CD4-positive, alpha-beta T cell treated with Interleukin-21 for 1 hour (primary cell): ENCODE data around the gene PMP22.

Source experiments
- DNase-seq: peaks from one replicate; pipeline ENCODE4 v3.0.0-alpha.2; 2020

Gene PMP22

DNA sequence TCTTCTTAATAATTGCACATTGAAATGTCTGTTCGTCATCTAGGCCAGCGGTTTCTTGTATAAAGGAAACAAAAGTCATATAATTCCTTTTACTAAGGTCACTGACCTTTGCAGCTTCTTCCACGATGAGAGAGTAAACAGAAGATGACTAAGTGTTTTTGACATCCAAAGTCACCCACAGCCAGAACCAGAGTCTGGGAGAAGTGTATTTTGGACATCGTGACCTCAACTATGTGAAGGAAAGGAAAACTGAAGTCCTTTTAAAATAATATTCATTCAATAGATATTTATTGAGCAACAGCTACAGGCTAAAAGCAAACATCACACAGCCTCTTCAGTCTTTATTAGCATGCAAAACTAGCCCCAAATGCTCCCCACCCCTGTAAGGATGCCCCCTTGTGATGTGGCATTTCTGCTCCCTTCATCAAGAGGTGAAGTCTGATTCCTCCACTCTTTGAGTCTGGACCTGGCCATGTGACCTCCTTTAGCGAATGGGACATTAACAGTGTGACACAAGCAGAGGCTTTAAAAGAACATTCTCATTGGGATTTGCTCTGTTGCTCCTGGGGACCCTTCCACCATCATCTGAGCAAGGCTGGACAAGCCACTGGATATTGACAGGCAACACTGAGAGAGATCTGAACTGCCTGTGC is 8.1 kb upstream of the PMP22 start:
- DNase-seq = no peak

- DNase-seq = no peak
Observed at GRCh38 chr17:15271741-15272140, 6.6 kb upstream of the PMP22 start.

DNA sequence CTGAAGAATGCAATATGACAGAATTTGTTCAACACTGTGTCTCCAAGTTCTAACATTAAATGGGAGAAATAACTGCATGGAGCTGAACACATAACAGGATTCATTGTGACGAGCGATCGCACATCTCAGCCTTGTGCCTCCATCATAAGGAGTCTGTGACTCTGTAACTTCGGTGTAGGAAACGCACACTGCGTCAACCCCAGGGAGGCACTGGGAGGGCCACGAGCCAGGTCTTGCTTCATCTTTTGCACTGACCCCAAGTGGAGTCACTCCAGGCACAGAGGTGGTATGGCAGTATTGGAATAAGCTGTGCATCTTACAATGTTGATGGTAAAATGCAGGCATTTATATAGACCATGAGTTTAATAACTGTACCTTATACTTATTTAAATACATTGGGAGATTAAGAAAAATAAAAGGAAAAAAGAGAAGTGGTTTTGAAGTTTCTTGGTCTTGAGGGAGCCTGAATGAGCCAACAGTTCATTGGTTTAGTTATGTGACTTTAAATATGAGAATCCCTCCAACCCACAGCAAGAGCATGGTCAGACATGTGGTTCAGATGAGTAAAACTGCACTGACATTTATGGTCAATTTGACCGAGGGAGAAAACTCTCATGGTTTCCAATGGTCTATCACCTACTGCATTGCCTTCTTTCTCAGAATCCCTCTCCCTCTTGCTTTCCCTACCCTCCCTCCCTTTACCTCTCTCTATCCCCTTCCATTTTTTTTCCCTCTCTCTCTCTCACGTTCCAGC is 5.7 kb upstream of the PMP22 start:
- DNase-seq = no peak

- DNase-seq = no peak
Observed at GRCh38 chr17:15269780-15270089, 4.6 kb upstream of the PMP22 start.

- DNase-seq = no peak
Observed at GRCh38 chr17:15269087-15269779, 4.1 kb upstream of the PMP22 start.

GRCh38 chr17:15268461-15268860 is 3.3 kb upstream of the PMP22 start:
- DNase-seq = no peak

GRCh38 chr17:15267996-15268395 is 2.9 kb upstream of the PMP22 start:
- no peak for DNase-seq

GRCh38 chr17:15266325-15267125 is 1.4 kb upstream of the PMP22 start:
- no peak for DNase-seq

DNA sequence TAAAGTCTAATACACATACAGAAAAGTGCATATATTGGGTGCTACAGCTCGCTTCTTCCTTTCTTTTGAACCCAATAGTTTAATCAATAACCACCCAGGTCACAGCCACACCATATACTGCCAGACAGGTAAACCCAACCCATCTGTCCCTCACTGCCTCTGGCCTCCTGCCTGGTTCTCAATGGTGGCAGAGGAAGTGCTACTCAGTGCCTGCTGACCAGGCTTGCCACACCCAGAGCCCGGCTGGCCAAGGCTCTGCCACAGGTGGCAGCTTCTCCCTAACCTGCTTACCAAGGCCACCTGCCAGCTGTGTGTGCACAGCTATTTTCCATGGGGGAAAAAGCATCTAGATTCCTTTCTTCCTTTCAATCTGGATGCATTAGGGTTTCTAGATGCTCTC is 584 bp downstream of the PMP22 start:
- DNase-seq = no peak

GRCh38 chr17:15263680-15264079 is 1.4 kb downstream of the PMP22 start:
- DNase-seq = no peak

DNA sequence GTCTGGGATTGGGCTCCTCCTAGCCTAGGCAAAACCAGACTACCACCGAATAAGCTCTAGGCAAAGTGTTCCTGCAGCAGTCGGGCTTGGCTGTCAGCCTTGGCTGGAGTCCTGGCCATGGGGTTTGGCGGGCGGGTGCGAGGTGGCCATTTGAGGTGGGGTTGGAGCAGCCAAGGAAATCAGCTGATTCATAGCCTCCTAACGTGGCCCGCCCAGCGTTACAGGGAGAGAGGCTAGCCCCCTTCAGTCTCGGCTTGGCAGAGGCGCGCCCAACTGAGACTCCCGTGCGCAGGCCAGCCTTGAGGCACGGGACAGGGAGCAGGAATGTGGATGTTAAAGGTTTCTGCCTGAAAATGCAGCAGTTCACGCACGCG is 1.9 kb downstream of the PMP22 start:
- DNase-seq = no peak

GRCh38 chr17:15262291-15263205 is 2.6 kb downstream of the PMP22 start:
- DNase-seq = no peak

GRCh38 chr17:15261802-15262290 is 3.3 kb downstream of the PMP22 start:
- no peak for DNase-seq

DNA sequence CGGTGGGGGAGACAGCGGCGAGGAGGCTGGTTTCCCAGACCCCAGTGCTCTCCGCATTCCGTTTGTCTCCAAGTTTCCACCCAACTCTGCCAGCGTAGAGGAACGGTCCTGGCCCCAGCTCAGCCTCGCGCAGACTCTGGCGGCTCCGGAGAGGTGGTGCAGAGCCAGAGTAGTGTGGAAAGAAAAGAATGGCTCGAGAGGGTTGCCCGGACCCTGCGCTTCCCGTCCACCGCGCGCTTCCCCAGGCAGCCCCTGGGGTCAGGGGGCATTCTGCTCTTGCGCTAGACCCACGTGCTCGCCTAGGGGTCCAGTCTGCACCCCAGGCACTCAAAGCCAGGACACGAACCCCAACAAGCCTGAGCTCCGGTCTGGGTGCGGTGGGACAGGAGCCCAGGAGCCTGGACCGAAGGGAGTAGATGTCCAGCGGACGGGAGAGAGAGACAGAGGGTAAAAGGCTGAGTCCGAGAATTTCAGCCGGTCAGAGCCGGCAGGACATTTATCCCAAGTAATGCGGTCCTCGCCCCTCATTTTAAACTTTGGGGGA is 3.8 kb downstream of the PMP22 start:
- DNase-seq = no peak

- DNase-seq = peak; percentile 40
Observed at GRCh38 chr17:15260376-15261257, 4.5 kb downstream of the PMP22 start.

GRCh38 chr17:15257796-15258512 is 7.2 kb downstream of the PMP22 start:
- no peak for DNase-seq

DNA sequence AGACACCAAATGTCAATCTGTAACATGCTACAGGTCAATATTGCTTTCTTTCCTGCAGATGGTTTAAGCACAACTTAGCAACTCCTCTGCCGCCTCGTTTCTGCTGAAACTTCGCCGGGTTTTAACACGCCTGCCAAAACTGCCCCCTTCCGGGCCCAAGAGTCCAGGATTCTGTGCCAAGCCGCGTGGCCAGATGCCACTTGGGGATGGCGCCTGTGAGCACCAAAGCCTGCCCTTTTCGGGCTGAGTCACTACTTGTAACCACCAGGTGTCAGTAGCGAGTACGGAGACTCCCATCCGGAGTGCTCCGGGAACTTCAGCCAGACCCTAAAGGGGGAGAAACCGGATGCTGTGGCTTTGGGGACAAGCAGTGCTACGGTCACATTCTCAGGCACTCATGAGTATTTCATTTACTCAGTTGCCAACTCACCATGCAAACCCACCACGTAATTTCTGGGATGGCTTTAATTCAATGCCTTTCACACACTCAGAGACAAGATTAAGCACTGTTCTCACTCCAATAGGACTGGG is 7.8 kb downstream of the PMP22 start:
- DNase-seq = peak; percentile 61

DNA sequence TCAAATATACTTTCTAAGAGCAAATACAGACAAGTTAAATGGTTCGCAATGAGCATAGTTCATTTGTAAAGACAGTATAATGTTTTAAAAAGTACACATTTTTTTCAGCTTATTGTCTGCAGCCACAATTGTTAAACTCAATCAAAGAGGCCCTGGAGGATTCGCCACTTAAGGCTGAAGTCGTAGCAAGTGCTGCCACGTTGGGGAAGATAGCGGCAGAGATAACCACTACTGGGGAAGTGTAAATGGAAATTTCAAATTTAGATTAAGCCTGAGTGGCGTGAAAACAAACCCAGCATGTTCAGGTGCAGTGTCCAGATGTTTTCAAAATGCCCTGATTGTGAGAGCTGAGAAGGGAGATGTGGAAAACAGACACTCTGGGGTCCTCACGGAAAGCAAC is 8.4 kb downstream of the PMP22 start:
- no peak for DNase-seq

DNA sequence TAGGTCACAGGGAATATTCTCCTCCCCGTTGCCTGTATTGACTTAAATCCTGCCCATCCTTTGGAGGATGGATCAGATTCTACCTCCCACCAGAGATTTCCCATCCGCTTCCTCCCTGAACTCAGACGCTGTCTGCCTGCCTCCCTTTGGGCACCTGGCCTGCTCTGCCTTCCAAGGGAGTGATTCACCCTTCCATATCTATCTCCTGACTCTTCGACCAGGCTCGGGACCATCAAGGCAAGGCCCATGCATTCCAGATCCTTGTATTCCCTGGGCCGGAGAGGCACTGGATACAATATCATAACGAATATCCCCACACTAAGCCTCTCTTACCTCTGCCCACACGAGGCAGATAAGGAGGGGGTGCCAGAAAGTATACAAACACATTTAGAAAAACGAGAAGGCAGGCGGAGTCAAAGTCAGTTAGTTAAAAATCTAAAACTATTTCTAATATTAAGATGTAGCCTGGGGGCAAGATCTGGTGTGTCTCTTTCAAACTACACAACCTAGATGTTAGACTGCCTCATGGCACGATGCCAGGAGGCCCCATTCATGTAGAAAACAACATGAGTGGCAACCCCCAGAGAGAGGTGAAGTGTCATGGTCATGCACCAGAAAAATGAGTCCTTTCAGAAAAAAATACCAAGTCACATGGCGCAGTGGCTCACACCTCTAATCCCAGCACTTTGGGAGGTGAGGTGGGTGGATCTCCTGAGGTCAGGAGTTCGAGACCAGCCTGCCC is 9.2 kb downstream of the PMP22 start:
- DNase-seq = no peak
